ENCODE measurements around the gene FAM13C.

DNA sequence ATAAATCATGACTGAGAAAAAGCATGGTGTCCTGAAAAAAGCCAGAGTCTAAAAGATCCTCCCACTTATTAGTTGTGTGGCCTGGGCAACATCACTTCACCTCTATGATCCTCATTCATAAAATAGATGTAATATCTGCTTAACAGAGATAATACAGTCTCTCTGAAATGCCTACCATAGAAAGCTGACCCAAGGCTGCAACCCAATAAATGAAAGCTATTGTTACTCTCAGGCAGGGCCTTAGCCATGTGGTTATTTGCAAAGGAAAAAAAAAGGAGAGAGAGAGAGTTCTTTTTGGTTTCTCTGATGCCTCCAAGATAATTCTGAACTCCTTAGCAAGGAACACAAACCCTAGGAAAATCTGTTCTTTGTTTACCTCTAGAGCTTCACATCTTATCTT is 7.9 kb downstream of the FAM13C start:
- no peak for TF ChIP-seq POLR2A (IDR thresholded peaks at IDR 0.05)
- TF ChIP-seq, protein P1, sequence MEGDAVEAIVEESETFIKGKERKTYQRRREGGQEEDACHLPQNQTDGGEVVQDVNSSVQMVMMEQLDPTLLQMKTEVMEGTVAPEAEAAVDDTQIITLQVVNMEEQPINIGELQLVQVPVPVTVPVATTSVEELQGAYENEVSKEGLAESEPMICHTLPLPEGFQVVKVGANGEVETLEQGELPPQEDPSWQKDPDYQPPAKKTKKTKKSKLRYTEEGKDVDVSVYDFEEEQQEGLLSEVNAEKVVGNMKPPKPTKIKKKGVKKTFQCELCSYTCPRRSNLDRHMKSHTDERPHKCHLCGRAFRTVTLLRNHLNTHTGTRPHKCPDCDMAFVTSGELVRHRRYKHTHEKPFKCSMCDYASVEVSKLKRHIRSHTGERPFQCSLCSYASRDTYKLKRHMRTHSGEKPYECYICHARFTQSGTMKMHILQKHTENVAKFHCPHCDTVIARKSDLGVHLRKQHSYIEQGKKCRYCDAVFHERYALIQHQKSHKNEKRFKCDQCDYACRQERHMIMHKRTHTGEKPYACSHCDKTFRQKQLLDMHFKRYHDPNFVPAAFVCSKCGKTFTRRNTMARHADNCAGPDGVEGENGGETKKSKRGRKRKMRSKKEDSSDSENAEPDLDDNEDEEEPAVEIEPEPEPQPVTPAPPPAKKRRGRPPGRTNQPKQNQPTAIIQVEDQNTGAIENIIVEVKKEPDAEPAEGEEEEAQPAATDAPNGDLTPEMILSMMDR (IDR thresholded peaks at IDR 0.05): no peak
